ENCODE measurements around the gene DEPDC1B.

DNA sequence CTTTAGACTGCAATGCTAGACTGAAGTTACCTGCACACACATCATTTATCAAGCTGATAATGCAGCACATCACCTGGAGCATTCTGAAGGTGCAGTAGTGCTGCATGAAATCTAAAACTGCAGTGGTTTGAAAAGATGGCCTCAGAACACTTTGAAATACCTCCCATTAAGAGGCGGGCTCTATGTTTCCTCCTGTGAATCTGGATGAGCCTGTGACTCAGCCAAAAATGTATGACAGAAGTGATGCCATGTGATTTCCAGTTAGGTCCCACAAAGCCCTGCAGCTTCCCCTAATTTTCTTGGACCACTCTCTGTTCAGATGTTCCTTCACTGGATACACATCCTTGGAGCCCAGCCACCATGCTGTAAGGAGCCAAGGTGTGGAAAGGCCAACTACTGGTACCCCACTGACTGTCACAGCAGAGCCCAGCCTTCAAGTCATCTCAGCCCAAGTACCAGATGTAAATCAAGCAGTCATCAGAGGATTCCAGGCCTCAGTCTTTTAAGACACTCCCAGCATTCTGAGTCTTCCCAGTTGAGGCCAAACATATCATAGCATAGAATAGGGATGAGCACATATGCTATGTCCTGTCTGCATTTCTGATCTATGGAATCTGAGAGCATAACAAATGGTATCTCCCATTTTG is 27.2 kb upstream of the DEPDC1B start:
- no peak for TF ChIP-seq RARB (CRISPR knock-in tag; IDR thresholded peaks at IDR 0.05)
- TF ChIP-seq ESRRG (CRISPR knock-in tag; IDR thresholded peaks at IDR 0.05) = no peak
- TF ChIP-seq TSHZ2 (CRISPR knock-in tag; IDR thresholded peaks at IDR 0.05) = no peak

Measured in SK-N-SH treated with all-trans-retinoic acid at 6 μM for 48 hours (cell line).